ENCODE data around the gene SAMHD1.

DNA sequence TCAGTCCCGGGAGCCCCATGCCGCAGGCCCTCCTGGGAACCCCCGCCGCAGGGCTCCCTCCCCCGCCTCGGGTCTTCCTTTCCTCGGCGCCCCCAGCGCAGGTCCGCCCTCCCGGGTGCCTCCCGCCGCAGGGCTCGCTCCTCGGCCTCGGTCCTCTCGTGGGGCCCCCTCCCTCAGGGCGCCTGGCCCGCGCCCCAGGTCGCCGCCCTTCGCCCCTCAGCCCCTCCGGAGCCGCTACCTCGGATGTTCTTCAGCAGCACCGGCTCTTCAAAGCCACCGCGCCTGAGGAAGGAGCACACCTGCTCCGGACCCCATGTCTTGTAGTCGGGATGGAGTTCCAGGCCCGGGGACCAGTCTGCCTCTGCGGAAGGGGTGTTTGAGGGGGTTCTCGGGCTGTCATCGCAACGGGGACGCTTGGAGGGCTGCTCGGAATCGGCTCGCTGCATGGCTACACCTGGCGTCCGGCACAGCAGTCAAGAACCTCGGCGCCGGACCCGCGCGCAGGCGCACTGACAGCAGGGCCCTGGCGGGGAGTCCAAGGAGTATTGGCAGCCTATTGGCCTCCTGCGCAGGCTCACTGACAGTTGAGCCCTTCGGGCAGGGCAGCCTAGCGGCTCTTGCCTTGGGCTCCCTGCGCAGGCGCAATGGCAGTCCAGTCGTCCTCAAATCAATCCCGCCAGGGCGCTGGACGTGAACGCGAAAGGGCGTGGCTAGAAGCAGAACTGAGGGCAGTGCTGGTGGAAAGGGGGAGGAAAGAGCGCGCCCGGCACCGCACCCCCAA is at the start of gene SAMHD1:
- no peak for TF ChIP-seq CTCF (IDR thresholded peaks at IDR 0.05; ENCODE audit: low read length)
- TF ChIP-seq EZH2 (IDR thresholded peaks at IDR 0.05; ENCODE audit: borderline replicate concordance, low read length) = no peak
